HepG2 (cell line): ENCODE results near the gene NCBP2. TPM values are rescaled to one million over a fixed set of nuclear protein-coding genes. Genes with fewer than 3 reads are reported as not detected.

Experiments used
- ATAC-seq: fragments of 200-7000 bp; cut with Tn5 transposase; 3 replicates; pipeline ENCODE4 v1.9.1; 2020; ENCODE audit warnings: mild to moderate bottlenecking, moderate library complexity
- BruUV-seq: library from RNA; stranded (reverse); fragments of 400-500 nt; replicated peaks from 2 replicates; lab custom pipeline; 2021; lab: Mats Ljungman, UMichigan
- CTCF ChIA-PET: fragments of 300-600 bp; formaldehyde crosslinking; extraction: SDS; loops from one replicate; lab custom pipeline; 2021; ENCODE audit warnings: low total read pairs, inconsistent platforms, low intra/inter-chr PET ratio; lab: Yijun Ruan, JAX
- POLR2A ChIA-PET: fragments of 350-600 bp; sonication (Branson Sonifier 250); formaldehyde crosslinking; loops from one replicate; lab custom pipeline; 2020; ENCODE audit warnings: antibody characterized with exemption, inconsistent platforms; lab: Yijun Ruan, JAX
- DNase-seq: peaks from one replicate; pipeline ENCODE4 v3.0.0-alpha.2; 2015; ENCODE audit warnings: low spot score
- FAIRE-seq: peaks from 3 replicates; lab custom pipeline; 2011; peaks lifted over from hg19 to GRCh38; lab: Jason Lieb, UNC
- H2AFZ ChIP-seq: one replicate; pipeline ENCODE4 v1.6.1; 2011; ENCODE audit warnings: low read length, inconsistent platforms
- H3K27ac ChIP-seq: fragments of 300-600 bp; 3 replicates; pipeline ENCODE4 v1.8.0; 2011; ENCODE audit warnings: mixed run types, mild to moderate bottlenecking, mixed read lengths, low read length, inconsistent platforms; ENCODE audit not compliant: insufficient read depth; ENCODE audit errors: extremely low read length
- H3K27me3 ChIP-seq, 2 experiments: fragments of 200-600 bp in 1 of 2; 2 replicates in 1 of 2; 3 replicates in 1 of 2; pipeline versions ENCODE4 v1.6.0 to v1.8.0; 2011; ENCODE audit warnings: low read length in 2 of 2, mild to moderate bottlenecking in 2 of 2, moderate library complexity in 2 of 2, inconsistent platforms in 1 of 2; ENCODE audit not compliant: insufficient read depth in 2 of 2, control insufficient read depth in 1 of 2
- H3K36me3 ChIP-seq, 2 experiments: fragments of 200-600 bp in 1 of 2; replicated peaks in 1 of 2; 2 replicates in 1 of 2; 3 replicates in 1 of 2; pipeline versions ENCODE4 v1.5.1 to v1.8.0; 2011; ENCODE audit warnings: low read length in 2 of 2, inconsistent platforms in 1 of 2; ENCODE audit not compliant: insufficient read depth in 2 of 2, control insufficient read depth in 1 of 2
- H3K4me1 ChIP-seq: 2 replicates; pipeline ENCODE4 v1.5.1; 2012; ENCODE audit warnings: low read length, inconsistent platforms; ENCODE audit not compliant: insufficient read depth
- H3K4me2 ChIP-seq: 2 replicates; pipeline ENCODE4 v1.6.0; 2011; ENCODE audit warnings: low read depth, low read length, inconsistent platforms
- H3K4me3 ChIP-seq, 3 experiments: fragments of 200-600 bp in 1 of 3; sonication (generic), shearing (Covaris generic) in 1 of 3; replicated peaks in 1 of 3; 2 replicates each; pipeline ENCODE4 v1.5.1; 2011 to 2016; ENCODE audit warnings: low read length in 3 of 3, inconsistent platforms in 2 of 3, low read depth in 2 of 3, mild to moderate bottlenecking in 2 of 3, control low read depth in 1 of 3, mixed read lengths in 1 of 3; ENCODE audit not compliant: insufficient read depth in 1 of 3
- H3K79me2 ChIP-seq: one replicate; pipeline ENCODE4 v1.6.1; 2011; ENCODE audit warnings: low read length, inconsistent platforms; ENCODE audit not compliant: insufficient read depth
- H3K9ac ChIP-seq: 2 replicates; pipeline ENCODE4 v1.6.0; 2011; ENCODE audit warnings: mild to moderate bottlenecking, low read depth, low read length, inconsistent platforms; ENCODE audit not compliant: insufficient read depth
- H3K9me3 ChIP-seq: 2 replicates; pipeline ENCODE4 v1.5.1; 2012; ENCODE audit warnings: mild to moderate bottlenecking, low read length
- H4K20me1 ChIP-seq: 2 replicates; pipeline ENCODE4 v1.6.0; 2011; ENCODE audit warnings: inconsistent platforms, mild to moderate bottlenecking, low read length, moderate library complexity; ENCODE audit not compliant: insufficient read depth
- MYC ChIP-seq: sonication (generic); formaldehyde crosslinking; IDR thresholded peaks from 2 replicates; pipeline ENCODE4 v1.9.0; 2021; ENCODE audit warnings: missing genetic modification reagents, borderline replicate concordance
- SCMH1 ChIP-seq: sonication (generic); formaldehyde crosslinking; IDR thresholded peaks from 2 replicates; pipeline ENCODE4 v1.9.0; 2021; ENCODE audit warnings: missing genetic modification reagents, mild to moderate bottlenecking, borderline replicate concordance
- SRSF1 ChIP-seq: fragments of 200-400 bp; formaldehyde crosslinking; optimal IDR thresholded peaks from 2 replicates; pipeline ENCODE3; 2017; ENCODE audit warnings: mild to moderate bottlenecking, low read depth, low read length, moderate library complexity
- ZFP82 ChIP-seq: sonication (generic); formaldehyde crosslinking; IDR thresholded peaks from 2 replicates; pipeline ENCODE4 v1.5.1; 2020; ENCODE audit warnings: mild to moderate bottlenecking, missing genetic modification reagents, borderline replicate concordance
- ZNF343 ChIP-seq: sonication (generic); formaldehyde crosslinking; IDR thresholded peaks from 2 replicates; pipeline ENCODE4 v1.4.0; 2020; ENCODE audit warnings: mild to moderate bottlenecking, missing genetic modification reagents
- ZNF629 ChIP-seq: sonication (generic); formaldehyde crosslinking; conservative IDR thresholded peaks from 2 replicates; pipeline ENCODE4 v1.5.0; 2020; ENCODE audit warnings: missing genetic modification reagents
- ZNF646 ChIP-seq: sonication (generic); formaldehyde crosslinking; IDR thresholded peaks from 2 replicates; pipeline ENCODE4 v1.9.0; 2021; ENCODE audit warnings: mild to moderate bottlenecking, missing genetic modification reagents
- ZNF713 ChIP-seq: sonication (generic); formaldehyde crosslinking; IDR thresholded peaks from 2 replicates; pipeline ENCODE4 v1.4.0; 2020; ENCODE audit warnings: mild to moderate bottlenecking, missing genetic modification reagents
- WGBS: methylation state at CpG from one replicate; pipeline ENCODE4 v1.1.6; 2017; ENCODE audit warnings: low lambda C conversion rate; 5-methylcytosine and 5-hydroxymethylcytosine counted together
- in situ Hi-C: cut with HindIII; loops from 2 replicates; pipeline ENCODE4 v1.10.0; 2017; ENCODE audit warnings: low pct_unique_long_range_greater_than_20kb; ENCODE audit not compliant: extremely low pct_ligation_motif_present
- intact Hi-C: fragments of 100-400 bp; cut with micrococcal nuclease; formaldehyde crosslinking; loops from one replicate; pipeline ENCODE4 v1.10.0; 2022; ENCODE audit not compliant: unreplicated experiment
- polyA plus RNA-seq, 8 experiments: library from polyadenylated mRNA; depleted of rRNA in 3 of 8; stranded (reverse) in 7 of 8; unstranded in 1 of 8; fragments of >200 nt; fragmentation: Illumina TruSeq in 4 of 8; extraction: Trizol in 4 of 8; gene quantifications; 2 replicates each; pipeline versions ENCODE4 v1.2.1 to v1.2.3, GENCODE V29; 2011 to 2016; ENCODE audit warnings: low read depth in 4 of 8, missing spikeins in 1 of 8, mixed read lengths in 1 of 8; ENCODE audit not compliant: insufficient read depth in 1 of 8
- total RNA-seq, 5 experiments: library from RNA; depleted of rRNA; stranded (reverse); fragments of >200 nt; fragmentation: Illumina TruSeq; extraction: Trizol; gene quantifications; 2 replicates each; pipeline ENCODE4 v1.2.3, GENCODE V29; 2016; ENCODE audit warnings: low read depth in 1 of 5
- TF ChIP-seq, protein P1 (sequence below): sonication (generic); IDR thresholded peaks from 2 replicates; pipeline ENCODE4 v1.6.1; 2016; ENCODE audit warnings: low read depth, borderline replicate concordance
- TF ChIP-seq, protein P2 (sequence below): sonication (generic); formaldehyde crosslinking; IDR thresholded peaks from 2 replicates; pipeline ENCODE4 v1.5.0; 2020; ENCODE audit warnings: missing genetic modification reagents, mild to moderate bottlenecking, borderline replicate concordance
- TF ChIP-seq, protein P3 (sequence below): fragments of 450-650 bp; IDR thresholded peaks from 2 replicates; pipeline ENCODE4 v1.6.1; 2017; ENCODE audit warnings: mild to moderate bottlenecking

NCBP2 gene
- total and polyA plus RNA-seq, 2 of the 13 experiments (the other 11 are each of a cell fraction or from before 2014, with no cell fraction given): 58.7 to 95.5 TPM

DNA sequence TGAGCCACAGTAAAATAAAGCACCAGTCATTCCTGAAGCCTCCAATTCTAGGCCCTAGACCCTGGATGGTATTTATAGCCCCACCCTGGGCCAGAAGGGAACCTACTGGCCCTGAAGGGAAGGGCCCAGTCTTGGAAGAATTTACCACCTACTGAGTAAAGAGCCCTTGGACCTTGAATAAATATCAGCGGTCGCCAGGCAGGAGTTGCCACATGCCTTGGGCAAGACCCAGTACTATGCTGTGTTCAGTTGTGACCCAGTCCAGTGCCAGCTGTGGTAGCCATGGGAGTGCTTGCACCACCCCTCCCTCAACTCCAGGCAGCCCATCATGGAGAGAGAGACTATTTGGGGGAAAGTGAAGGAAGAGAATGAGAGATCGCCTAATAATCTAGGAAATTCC, 27.0 kb downstream of the NCBP2 start:
- Histone ChIP-seq H3K36me3 (peaks cover 4 to 14% of the 10 kb centered on the region in 2 experiments), H3K27ac (peak overlapping the region; percentile 39), H3K4me3 (no peak overlapping the region), H3K9me3 (no peaks in the 10 kb centered on the region), H3K4me2 (no peak overlapping the region), H3K27me3 (no peaks in the 10 kb centered on the region), H3K79me2 (no peaks in the 10 kb centered on the region), H3K4me1 (peaks cover 12% of the 10 kb centered on the region), H4K20me1 (no peaks in the 10 kb centered on the region), H3K9ac (no peak overlapping the region), H2AFZ (no peak overlapping the region)
- no peak for DNase-seq
- intact Hi-C loops (no loop called here), in situ Hi-C loops (no loop called here)
- no peak for FAIRE-seq
- ATAC-seq: peak; percentile 21; the same call in 2 of the 3 replicates
- ChIA-PET CTCF (no interaction called here), POLR2A (interaction anchor here (0.9 kb wide), 1 partner anchor 27 kb away, joined by 7 read pairs; the partner anchor contains the start of gene NCBP2)
- 95% methylated on average over 3 of the region's 3 CpGs for WGBS
- no TSS peak for BruUV-seq
- TF ChIP-seq, protein P1, sequence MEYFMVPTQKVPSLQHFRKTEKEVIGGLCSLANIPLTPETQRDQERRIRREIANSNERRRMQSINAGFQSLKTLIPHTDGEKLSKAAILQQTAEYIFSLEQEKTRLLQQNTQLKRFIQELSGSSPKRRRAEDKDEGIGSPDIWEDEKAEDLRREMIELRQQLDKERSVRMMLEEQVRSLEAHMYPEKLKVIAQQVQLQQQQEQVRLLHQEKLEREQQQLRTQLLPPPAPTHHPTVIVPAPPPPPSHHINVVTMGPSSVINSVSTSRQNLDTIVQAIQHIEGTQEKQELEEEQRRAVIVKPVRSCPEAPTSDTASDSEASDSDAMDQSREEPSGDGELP: no peak
- TF ChIP-seq MYC (CRISPR knock-in tag) (no peak), ZNF713 (no peak), SCMH1 (no peak), ZNF343 (no peak), ZNF646 (CRISPR knock-in tag) (no peak), ZNF629 (CRISPR knock-in tag) (no peak), SRSF1 (no peak), ZFP82 (CRISPR knock-in tag) (no peak)
- TF ChIP-seq, protein P2, sequence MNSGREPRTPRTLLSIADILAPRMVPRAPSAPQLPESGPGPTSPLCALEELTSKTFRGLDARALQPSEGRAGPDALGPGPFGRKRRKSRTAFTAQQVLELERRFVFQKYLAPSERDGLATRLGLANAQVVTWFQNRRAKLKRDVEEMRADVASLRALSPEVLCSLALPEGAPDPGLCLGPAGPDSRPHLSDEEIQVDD (CRISPR knock-in tag): no peak
- TF ChIP-seq, protein P3, sequence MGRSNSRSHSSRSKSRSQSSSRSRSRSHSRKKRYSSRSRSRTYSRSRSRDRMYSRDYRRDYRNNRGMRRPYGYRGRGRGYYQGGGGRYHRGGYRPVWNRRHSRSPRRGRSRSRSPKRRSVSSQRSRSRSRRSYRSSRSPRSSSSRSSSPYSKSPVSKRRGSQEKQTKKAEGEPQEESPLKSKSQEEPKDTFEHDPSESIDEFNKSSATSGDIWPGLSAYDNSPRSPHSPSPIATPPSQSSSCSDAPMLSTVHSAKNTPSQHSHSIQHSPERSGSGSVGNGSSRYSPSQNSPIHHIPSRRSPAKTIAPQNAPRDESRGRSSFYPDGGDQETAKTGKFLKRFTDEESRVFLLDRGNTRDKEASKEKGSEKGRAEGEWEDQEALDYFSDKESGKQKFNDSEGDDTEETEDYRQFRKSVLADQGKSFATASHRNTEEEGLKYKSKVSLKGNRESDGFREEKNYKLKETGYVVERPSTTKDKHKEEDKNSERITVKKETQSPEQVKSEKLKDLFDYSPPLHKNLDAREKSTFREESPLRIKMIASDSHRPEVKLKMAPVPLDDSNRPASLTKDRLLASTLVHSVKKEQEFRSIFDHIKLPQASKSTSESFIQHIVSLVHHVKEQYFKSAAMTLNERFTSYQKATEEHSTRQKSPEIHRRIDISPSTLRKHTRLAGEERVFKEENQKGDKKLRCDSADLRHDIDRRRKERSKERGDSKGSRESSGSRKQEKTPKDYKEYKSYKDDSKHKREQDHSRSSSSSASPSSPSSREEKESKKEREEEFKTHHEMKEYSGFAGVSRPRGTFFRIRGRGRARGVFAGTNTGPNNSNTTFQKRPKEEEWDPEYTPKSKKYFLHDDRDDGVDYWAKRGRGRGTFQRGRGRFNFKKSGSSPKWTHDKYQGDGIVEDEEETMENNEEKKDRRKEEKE: no peak
